NOMO-1 (cell line): ENCODE measurements around the gene MN1.

Source experiments
- DNase-seq, 2 experiments: peaks; one replicate each; lab custom pipeline; 2025; ENCODE audit not compliant: unreplicated experiment in 2 of 2; lab: John Stamatoyannopoulos, UW

The MN1 gene

DNA sequence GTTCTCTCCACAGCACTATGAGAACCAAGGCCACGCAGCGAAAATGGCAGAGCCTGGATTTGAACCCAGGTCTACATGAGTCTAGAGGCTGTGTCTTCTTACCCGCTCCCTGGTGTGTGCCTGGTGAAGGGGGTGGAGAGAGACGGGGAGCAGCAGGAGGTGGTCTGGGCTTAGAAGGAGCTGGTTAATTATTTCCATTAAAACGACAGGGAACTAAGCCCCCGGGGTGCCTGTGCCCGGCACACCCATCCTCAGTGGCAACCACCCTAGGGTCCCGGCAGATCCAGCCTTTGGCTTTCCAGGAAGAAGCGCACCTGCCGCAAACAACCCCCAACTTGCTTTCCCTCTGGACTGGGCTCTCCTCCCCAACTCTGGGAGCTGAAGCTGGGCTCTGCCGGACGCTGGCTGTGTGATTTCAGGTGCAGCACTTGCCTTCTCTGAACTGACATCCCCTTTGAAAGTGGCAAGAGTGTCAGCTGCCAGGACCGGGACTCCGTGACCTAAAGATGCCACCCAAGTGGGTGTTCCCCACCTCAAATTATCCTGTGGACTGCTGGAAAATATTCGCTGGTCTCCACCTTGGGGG is 35.8 kb downstream of the MN1 start:
- DNase-seq, result no peak

- no peak for DNase-seq
Measured at GRCh38 chr22:27764722-27765236, 36.8 kb downstream of the MN1 start.

DNA sequence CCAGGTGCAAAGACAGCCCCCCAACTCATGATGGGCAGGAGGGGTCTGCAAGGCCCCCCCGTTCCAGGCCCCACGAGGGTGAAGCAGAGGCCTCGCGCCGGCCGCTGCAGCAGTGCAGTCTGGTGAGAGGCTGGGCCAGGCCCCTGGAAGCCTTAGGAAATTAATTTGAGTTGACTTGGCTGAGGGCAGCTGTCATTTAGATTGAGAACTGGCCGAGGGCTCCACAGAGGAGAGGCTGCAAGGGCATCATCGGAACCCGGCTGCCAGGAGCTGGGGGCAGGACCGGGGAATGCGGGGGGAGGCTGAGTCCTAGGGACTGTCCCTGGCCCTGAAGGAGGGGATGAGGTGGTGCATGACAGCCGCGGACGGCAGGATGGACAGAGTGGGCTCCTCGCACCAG is 39.9 kb downstream of the MN1 start:
- no peak for DNase-seq

DNA sequence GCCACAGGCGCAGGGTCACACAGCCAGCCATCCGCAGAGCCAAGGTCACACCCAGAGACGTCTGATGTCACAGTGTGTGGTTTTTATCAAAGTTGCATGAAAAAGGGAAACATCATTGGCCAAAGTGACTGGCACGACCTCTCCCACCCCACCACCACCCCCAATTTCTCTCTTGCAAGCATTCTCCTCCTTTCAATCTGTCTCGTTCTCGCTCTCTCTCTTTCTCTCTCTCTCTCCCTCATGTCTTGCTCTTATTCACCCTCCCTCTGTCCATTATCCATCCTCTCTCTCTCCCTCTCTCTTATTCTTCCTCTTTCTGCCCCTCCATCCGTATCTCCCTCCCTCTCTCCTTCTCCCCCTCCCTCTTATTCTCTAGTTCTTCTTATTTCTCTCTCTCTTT is 40.6 kb downstream of the MN1 start:
- no peak for DNase-seq

DNA sequence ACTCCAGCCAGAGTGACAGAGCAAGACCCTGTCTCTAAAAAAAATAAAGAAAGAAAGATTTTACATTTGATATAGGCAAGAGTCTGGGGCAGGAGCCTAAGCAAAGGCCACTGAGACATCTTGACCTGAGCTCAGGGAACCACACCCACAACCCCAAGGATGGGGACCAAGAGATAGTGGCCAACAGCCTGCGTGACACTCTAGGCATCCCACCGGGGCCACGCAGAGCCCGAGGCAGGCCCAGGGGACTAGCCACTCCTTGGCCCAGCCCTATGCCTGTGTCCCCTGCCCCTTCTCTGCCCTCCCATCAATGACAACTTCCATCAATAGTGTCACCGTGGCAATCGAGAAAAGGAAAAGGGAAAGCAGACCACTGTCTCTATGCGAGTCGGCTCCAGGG is 41.1 kb downstream of the MN1 start:
- no peak for DNase-seq

DNA sequence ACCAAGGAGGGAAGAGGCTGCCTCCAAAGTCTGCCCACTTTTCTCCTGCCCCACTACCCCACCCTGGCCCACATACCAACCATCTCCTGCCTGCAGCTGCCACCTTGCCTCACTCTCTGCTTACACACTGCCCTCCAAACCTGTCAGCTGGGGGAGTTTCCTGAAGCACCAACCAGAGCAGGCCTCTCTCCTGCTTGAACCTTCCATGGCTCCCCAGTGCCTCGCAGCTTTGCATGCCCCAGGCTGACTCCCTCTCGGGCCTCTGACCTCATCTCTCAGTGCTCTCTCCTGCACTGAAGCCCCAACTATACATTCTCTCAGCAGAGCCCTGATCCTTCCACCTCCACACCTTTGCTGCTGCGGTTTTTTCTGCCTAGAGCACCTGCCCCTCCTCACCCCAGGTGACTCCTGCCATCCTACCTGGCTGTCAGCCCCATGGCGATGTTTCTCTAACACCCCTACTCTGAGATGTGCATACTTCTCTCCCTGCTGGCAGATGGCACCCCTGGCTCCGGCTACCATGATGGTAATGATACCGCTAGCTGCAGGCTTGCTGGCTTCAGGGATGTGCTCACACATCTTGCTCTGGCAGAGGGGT is 43.5 kb downstream of the MN1 start:
- DNase-seq, result no peak

- DNase-seq, result no peak
Measured at GRCh38 chr22:27756212-27756660, 45.3 kb downstream of the MN1 start.

DNA sequence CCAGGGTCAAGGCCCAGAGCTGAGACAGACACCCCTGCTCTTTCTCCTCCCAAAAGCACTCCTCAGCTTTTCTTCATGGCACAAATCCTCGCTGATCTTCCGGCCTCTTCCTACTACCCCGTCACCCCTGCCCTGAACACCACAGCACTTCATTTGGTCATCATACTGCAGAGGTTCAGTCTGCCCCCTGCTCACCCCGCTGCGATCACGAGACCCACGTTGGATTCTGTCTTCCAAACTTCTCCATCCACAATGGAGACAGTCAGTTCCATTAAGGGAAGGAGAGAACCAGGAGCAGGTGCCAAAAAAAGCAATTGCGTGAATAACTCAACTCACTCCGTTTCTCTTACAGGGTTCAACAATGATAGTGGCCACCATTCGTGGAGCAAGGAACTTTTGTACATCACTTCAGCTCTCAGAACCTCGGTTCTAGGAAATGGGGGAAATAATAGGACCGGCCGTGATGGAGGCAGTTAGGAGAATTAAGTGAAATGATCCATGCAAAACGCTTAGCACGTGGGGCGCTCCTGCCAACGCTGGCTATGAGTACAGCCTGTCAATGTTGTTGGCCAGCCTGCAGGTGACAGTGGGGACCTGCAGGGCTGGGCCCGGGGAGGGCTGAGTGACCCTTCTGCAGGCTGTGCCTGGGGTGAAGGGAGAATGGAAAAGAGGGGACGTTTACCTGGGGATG is 45.9 kb downstream of the MN1 start:
- no peak for DNase-seq

GRCh38 chr22:27754888-27755480 is 46.6 kb downstream of the MN1 start:
- DNase-seq, result no peak

DNA sequence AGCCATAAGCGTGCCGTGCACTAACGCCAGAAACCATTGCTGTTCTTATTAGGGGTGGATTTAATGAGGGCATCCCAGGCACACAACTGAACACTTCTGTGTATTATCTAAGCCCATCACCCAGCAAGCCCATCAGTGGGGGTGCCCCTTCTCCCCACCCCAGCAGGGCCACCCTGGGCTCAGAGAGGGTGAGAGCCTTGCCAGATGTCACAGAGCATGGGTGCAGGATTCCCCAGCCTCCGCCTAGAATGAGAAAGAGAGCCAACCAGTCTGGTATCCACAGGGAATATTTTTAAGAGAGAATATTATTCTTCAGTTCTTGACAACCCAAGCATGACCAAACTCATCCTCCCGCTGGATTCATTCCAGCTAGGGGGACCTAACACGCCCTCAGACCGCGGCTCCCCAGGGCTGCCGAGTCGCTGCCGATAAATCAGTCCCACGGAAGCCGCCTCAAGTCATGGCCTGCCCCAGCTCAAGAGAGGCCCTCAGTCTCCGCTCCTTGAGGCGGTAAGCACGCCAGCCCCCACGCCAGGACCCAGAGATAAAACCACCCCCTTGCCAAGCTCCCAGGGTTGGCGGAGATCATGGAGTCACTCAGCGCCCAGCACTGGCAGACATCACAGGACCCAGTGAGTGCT is 47.2 kb downstream of the MN1 start:
- DNase-seq, result no peak

GRCh38 chr22:27752771-27753170 is 48.8 kb downstream of the MN1 start:
- no peak for DNase-seq

- no peak for DNase-seq
Measured at GRCh38 chr22:27752141-27752540, 49.4 kb downstream of the MN1 start.

- DNase-seq, result no peak
Measured at GRCh38 chr22:27751277-27752070, 50.1 kb downstream of the MN1 start.

DNA sequence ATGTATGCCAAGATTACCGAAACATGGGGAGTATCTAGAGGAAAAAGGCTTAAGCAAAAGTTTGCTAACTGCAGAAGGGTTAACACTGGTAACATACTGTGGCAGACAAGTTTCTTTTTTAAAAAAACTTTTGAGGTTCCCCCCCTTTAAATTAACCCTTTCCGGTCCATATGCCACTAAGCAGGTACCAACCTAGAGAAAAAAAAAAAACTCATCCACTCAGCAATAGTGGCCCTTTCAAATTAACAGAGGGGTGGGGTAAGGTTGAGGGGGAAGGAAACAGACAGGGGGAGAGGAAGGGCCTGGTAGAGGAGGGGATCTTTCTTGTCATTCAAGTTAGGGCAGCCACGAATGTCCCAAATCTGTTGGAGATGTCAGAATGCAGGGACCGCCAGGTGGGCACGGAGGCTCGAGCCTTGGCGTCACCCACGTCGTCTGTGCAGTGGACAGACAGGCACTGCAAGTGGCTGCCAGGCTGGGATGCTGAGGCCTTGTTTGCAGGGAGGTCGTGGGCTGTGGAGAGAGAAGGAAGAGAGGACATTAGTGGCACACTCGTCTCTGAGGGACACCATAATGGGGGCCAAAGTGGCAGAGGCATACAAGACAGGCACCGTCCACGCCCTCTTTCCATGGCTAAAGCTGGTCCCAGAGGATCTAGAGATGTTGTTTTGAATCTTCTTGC is 50.8 kb downstream of the MN1 start:
- no peak for DNase-seq

DNA sequence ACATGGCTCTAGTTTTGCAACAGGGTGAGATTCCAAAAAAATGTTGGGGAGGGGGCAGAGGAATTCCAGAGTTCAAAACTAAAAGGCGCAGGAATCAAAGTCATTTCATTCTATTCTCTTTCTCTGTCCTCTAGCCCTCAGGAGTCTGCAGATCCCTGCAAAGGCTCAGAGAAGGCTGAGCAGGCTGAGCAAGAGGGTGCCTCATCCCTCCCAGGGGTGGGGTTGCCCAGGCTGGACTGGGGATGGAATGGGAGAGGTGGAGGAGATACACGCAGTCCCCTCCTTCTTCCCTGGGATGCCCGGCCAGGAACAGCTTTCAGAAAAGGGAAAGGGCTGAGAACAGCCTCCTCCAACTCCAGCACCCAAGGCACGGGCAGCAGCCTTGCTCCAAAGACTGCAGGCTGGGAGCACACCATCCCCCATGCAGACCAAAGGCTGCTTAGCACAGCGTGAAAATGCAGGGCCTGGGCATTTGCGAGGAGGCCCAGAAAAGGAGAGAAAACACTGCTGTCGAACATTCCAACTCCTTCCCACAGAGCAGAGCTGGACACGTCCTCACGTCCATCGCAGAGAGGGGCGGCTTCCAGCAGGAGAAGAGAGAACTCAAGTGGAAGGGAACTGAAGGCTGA is 51.8 kb downstream of the MN1 start:
- DNase-seq, result no peak

DNA sequence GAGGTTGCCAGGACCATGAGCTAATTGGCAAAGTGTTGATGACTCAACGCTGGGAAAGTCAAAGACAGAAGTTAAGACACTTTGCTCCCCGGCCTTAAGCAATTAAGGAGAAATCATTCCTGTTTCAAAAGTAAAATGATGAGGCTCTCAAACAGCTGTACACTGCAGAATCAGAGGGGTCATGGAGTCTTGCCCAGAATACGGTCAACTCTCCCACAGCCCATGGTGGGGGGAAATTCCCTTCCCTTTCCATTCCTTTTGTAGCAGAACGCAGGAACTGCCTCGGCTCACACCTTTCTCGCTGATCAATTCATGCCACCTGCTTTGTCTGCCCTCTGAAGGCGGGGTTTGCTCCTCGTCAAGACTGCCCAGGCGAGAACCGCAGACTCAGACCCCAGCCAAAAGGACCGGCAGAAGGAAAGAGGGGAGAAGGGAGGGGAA is 52.8 kb downstream of the MN1 start:
- DNase-seq, result peak; percentile 9 to 36

DNA sequence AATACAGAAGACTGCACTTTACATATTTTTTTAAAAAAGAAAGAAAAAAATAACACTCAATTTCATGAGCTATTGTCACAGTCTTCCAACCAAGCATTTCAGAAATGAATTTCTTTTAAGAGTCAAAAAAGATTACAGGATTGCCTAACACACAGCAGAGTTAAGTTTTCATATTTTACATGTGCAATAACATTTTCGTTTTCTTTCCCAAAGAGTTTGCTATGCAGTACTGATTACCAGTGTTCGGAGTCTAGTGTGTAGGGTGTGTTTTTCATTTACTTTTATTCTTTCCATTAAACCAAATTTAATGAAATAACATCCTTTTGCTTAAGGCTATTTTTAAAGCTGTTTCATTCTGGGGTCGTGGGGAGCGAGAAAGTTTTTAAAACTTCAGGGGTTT is 53.2 kb downstream of the MN1 start:
- DNase-seq, result no peak

DNA sequence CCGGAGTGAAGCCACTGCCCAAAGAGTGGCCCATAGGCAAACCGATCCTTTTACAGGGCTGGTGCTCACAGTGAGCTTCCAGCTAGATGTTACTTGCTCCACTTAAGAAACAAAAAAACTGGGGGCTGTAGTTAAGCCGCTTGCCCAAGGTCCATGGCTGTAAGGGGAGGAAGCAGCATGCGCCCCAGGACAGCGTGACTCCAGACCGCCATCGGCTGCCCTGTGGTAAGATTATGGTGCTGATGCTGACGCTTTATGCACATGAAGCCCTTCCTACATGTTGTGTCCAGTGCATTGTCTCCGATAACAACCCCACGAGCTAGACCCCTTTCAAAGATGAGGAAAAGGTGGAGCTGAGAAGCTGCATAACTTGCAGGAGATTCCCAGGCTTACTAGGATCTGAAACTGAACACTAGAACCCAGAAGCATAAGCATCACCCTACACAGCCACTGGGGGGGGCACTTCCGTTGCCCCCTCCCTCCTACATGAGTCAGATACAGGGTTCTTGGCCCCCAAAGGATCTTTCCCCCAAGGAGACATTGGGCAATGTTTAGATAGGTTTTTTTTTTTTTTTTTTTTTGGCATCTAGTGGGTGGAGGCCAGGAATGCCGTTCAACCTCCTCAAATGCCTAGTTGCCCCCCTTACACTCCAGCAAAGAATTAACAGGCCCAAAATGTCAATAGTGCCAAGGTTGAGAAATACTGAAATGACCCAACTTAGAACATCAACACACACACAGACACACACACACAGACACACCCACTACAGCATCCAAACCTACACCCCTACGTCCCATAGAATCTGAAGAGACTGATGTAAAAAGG is 53.9 kb downstream of the MN1 start:
- no peak for DNase-seq

DNA sequence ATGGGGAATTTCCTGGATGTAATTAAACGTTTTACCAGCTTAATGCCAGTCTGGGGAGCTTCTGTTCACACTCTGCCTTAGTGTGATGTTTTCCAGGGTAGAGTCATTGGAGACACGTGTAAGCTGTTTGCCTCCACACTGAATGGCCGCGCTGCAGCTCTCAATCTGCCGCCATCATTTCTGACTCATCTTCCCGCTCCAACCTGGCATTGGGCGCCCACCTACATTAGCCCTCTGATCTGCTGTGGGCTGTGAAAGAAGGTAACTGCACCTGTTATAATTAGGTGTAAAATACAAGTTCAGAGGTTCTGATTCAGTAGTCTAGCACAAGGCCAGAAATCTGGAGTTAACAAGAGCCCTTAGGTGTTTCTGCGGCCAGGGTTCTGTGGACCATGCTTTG is 54.6 kb downstream of the MN1 start:
- no peak for DNase-seq
